ENCODE results near the gene PDE6G.

Gene PDE6G

DNA sequence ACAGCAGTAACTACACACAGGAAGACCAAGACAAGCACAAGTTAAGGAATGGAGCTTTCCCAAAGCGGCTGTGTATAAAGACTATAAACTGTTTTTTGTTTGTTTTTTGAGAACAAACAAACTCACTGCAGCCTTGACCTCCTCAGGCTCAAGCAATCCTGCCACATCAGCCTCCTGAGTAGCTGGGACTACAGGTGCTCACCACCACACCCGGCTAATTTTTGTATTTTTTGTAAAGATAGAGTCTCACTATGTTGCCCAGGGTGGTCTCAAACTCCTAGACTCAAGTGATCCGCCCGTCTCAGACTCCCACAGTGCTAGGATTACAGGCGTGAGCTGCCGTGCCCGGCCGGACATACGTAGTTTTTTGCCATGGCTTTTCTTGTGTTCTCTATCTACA is 4.1 kb upstream of the PDE6G start:
- no peak for DNase-seq

DNA sequence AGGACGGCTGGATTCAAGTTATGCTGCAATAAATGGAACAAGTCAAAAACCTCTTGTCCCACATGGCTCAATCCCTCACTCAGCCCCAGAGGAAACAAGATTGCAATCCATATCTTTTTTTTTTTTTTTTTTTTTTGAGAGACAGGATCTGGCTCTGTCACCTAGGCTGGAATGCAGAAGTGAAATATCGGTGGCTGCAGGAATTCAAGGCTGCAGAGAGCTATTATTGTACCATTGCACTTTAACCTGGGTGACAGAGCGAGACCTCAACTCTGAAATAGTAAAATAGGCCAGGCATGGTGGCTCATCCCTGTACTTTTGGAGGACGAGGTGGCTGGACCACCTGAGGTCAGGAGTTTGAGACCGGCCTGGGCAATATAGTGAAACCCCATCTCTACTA is 2.7 kb upstream of the PDE6G start:
- no peak for DNase-seq

DNA sequence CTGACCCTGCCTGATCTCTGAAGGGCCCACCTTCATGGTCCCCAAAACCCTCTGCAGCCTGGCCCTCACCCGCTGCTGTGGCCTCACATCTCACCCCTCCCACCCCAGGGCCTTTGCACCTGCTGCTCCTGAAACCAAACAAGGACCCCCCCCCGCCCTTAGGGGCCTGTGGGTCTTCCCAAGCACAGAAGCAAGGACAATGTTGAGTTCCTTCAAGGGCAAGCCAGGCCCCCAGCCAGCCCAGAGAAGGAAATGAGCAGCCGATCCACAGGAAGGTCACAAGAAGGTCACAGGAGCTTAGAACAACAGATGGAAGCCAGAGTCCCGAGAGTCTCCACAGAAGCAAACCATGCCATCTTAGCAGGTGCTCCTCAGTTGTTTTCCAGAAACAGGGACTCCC is 493 bp upstream of the PDE6G start:
- DNase-seq = no peak

DNA sequence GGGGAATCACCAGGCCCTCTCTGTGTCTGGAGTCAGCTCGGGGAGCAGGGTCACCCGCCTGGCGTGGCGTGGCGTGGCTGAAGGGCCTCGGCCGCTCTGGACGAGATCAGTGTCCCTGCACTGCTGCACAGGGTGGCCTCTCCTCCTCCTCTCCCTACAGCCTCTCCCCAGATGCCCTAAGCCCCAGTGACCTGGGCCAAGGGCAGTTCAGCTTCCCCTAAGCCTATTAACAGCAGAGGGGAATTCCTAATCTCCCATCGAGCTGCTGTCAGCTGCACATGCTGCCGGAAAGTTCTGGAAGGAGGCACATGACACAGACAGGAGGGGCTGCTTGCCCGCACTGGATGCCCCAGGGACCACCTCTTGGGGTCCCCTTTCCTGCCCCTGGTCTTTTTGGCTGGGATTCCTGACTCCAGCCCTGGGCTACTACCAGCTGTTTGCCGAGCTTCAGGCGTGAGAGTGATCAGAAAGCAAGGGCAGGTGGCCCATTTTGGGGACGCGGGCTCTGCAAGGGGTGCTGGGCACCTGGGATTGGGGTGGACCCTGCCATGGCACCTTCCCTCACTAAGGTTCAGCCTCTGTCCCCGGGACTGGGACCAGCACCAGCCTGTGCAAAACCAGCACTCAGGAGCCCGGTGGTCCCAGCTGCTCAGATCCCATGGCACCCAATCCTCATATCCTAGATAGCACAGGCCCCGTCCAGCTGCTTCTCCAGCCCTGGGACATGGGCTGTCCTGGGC is 794 bp downstream of the PDE6G start:
- DNase-seq = no peak

DNA sequence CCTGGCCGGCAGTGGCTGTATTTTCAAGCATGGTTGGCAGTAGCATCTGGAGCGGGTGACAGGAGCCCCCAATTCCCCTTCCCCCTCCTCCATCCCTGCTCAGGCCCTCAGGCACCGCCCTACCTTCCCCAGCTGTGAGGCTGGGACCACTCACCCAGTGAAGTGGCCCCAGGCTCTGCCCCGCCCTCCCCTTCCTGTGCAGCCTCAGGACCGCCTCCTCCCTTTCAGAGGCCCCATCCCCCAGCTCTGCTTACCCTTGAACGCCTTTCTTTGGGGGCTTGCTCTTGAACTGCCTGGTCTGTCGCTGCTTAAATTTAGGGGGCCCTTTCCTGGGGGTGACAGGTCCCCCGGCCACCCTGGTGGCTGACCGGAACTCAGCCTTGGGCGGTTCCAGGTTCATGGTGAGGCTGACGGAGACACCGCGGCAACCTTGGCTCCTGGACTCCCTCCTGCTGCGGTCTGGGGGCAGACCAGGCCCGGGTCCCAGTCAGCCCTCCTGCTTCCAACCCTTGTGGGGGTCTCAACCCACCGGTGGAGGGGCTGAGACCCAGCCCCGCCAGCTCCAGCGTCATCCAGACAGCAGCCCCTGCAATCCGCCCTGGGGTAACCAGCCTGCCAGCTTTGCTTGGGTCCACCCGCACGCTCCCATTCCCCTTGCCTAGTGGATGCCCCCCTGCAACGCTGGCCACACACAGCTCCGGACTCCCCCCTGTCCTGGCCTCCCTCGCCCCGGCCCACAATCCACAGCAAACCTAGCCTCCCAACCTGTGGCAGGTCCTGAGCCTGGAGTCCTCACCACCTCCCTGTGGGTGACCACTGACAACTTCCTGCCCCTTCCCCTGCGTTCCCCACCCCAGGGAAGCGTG is 3.2 kb downstream of the PDE6G start:
- DNase-seq = no peak

DNA sequence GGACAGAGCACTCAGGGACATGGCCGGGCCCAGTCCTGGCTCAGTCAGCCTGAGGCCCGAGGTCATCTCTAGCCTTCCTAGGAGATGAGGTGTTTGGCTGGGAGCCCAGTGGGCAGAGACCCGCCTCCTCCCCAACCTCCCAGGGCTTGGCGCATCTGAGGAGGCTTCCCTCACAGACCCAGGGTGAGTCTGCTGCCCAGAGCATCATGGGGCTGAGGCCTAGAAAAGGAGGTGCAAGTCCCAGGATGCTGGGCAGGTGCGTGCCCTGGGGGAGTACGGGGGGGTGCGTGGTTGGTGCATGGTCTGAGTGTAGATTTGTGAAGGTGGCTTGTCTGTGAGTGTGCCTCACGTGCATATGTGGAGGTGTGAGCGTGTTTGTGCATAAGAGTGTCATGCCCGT is 4.7 kb downstream of the PDE6G start:
- DNase-seq = peak; percentile 69

DNA sequence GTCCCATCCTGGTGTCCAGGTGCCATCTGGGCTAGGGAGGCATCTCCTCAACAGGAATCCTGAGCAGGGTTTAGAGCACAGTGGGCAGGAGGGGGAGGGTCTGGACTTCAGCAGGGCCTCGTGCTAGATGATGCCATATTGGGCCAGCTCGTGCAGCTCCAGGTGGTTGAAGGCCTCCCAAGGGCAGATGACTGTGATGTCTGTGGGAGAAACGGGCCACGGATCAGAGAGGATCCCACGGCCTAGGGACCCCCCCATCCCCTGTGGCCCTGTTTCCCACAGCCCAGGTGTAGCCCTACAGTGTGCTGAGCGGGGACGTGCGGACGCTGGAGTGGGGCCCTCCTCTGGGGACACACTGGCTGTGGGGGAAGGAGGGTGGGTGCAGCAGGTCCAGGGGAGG is 5.4 kb downstream of the PDE6G start:
- DNase-seq = no peak

DNA sequence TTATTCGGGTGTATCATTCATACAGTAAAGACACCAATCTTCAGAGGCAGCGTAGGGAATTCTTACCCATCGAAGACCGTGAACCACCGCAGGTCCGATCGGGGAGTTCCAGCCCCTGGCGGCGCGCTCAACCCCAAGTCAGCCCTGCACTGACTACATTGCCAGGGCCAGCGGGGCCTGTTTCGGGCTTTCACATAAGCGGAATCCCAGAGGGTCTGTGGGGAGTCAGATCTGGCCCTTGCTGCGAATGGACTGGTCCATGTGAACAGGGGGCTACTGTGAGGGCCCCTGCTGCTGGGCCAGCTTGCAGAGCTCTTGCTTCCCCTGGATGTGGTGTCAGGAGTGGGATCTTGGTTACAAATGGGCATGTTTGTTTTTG is 7.6 kb downstream of the PDE6G start:
- DNase-seq = no peak

DNA sequence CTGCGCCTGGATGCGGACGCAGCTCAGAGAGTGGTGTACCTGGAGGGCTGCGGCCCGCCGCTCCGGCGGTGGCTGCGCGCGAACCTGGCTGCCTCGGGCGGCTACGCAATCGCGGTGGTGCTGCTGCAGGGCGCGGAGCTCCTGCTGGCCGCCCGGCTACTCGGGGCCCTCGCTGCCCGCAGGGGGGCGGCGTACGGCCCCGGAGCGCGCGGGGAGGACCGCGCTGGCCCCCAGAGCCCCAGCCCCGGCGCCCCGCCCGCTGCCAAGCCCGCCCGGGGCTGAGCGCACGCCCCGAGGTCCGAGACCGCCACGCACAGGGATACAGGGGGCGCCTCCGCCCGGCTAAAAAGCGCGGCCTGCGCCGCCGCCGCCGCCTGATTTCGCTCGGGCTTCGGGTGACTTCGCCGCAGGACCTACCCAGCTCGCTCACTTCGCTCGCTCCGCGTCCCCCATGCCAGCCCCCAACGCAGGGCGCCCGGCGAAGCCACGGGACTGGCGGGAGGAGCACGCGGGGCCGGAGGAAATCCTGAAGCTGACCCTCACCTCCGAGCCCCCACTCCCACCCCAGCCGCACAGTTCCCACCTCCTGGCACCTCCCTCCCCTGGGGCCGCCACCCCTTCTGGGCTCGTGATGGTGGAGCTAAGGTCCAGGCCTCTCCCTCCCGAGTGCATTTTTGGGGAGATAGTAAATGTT is 8.2 kb downstream of the PDE6G start:
- DNase-seq = no peak

DNA sequence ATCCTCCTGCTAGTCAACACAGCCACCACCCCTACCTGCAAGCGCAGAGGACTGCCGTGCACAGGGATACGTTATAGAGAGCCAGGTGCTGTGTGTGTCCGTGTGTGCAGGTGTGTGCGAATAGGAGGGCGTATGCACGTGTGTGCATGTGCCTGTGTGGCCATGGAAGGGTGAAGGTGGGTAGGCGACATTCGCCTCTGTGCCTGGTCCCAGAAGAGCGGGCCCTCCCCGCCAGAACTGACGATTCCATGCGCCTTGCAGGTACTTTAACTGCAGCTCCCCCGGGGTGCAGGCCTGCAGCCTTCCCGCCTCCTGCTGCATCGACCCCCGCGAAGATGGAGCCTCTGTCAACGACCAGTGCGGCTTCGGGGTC is 8.7 kb downstream of the PDE6G start:
- DNase-seq = no peak

DNA sequence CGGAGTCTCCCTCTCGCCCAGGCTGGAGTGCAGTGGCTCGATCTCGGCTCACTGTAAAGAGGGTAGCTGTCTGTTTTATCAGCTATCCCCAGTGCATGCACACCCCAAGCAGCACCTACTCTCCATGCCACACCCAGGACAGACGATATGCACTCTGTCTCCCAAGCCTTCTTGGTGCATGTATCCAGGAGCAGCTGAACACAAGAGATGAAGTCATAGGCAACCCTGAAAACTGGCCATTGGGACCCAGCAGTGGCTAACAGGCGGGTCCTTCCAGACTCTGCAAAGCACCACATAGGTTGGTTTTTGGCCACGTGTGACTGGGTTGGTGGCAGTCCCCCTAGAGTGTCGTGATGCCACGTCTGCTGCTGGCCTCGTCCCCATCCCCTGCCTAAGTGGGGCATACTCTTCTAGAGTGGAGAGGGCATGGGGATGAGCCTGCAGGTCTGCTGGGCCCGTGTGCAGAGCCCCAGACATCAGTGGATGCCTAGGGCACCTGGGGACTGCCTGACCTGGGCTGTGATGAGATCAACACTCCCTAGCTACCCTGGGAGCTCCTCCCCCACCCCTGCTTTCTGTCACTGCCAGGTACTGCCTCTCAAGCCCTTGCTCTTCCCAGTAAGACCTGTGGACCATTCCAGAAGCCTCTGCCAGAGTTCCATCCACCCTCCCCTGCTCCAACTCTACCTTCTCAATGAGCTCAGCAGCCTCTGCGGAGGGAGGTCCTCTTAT is 9.3 kb downstream of the PDE6G start:
- DNase-seq = no peak

DNA sequence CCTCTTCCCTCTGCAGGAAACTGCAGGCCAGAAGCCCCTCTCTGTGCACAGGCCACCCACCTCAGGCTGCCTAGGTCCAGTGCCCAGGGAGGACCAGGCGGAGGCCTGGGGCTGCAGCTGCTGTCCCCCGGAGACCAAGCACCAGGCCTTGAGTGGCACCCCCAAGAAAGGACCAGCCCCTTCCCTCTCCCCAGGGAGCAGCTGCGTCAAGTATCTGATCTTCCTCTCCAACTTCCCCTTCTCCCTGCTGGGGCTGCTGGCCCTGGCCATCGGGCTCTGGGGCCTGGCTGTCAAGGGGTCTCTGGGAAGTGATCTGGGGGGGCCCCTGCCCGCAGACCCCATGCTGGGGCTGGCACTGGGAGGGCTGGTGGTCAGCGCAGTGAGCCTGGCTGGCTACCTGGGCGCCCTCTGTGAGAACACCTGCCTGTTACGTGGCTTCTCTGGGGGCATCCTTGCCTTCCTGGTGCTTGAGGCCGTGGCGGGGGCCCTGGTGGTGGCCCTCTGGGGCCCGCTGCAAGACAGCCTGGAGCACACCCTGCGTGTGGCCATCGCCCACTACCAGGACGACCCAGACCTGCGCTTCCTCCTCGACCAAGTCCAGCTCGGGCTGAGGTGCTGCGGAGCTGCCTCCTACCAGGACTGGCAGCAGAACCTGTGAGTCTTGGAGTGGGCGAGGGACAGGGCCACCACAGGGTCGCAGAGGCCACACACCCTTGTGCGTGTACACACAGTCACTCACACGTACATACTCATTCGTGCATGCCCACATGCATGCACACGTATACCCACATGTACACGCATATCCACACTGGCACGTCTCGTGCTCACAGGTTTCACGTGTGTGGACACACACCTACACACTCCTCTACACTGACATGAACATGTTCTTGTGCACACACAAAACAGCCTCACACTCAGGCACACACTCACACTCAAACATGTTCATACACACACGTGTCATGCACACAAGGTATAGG is 11.1 kb downstream of the PDE6G start:
- no peak for DNase-seq

DNA sequence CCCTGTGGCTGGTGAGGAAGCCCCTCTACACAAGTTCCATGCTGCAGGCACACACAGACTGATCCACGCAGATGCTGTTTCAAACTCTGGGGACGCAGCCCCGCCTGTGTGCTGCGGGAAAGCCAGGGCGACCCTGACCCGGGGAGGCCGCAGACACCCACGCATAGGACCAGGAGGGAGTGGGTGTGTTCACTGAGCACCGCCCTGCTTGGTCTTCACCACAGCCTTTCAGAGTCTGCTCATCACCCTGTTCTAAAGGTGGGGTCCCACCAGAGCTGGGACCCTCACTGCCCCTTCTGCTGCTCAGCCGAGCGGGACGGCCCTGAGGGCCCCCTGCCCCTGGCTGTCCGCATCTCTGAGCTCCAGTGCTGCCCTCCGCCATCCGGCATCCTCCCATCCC is 11.8 kb downstream of the PDE6G start:
- no peak for DNase-seq

DNA sequence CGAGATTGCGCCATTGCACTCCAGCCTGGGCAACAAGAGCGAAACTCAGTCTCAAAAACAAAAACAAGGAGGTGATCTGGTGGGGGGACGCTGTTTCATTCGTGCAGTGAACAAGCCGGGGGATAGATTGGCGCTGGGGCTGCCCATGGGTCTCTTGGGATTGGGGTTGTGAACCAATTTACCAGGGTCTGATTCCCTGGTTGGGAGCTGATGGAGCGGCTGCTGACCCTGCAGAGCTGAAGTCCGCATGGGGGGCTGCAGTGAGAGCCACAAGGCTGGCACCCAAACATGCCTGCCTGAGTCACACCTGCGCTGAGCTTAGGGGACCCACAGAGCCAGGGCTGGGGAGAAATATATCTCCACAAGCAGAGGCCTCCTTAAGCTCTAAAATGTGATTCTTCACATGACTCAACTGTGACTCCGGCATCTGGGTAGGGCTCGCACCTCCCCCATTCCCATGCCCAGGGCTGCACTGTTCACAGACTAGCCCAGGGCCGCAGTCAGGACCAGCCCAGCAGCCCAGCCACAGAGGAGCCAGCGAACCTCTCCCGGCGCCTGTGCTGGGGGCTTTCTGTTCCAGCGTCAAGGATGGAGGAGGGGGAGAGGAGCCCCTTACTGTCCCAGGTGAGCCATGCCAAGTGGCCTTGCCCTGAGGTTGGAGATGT is 14.4 kb downstream of the PDE6G start:
- peak; percentile 77 for DNase-seq

DNA sequence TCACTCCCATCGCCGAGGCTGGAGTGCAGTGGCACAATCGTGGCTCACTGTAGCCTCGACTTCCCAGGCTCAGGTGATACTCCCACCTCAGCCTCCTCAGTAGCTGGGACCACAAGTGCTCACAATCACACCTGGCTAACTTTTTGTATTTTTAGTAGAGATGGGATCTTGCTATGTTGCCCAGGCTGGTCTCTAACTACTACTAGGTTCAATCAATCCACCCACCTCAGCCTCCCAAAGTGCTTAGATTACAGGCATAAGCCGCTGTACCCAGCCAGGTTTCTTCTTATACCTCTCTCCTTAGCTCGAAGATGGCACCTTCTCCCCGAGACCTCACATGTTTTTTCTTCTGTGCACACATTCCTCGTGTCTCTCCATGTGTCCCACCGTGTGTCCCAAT is 16.3 kb downstream of the PDE6G start:
- DNase-seq = no peak

DNA sequence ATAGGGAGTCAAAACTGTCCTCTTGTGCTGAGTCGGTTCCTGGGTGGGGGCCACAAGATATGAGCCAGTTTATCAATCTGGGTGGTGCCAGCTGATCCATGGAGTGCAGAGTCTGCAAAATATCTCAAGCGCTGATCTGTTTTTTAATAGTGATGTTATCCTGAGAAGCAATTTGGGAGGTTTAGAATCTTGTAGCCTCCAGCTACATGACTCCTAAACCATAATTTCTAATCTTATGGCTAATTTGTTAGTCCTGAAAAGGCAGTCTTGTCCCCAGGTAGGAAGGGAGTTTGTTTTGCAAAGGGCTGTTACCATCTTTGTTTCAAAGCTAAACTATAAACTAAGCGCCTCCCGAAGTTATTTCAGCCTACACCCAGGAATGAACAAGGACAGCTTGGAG is 17.7 kb downstream of the PDE6G start:
- DNase-seq = no peak

DNA sequence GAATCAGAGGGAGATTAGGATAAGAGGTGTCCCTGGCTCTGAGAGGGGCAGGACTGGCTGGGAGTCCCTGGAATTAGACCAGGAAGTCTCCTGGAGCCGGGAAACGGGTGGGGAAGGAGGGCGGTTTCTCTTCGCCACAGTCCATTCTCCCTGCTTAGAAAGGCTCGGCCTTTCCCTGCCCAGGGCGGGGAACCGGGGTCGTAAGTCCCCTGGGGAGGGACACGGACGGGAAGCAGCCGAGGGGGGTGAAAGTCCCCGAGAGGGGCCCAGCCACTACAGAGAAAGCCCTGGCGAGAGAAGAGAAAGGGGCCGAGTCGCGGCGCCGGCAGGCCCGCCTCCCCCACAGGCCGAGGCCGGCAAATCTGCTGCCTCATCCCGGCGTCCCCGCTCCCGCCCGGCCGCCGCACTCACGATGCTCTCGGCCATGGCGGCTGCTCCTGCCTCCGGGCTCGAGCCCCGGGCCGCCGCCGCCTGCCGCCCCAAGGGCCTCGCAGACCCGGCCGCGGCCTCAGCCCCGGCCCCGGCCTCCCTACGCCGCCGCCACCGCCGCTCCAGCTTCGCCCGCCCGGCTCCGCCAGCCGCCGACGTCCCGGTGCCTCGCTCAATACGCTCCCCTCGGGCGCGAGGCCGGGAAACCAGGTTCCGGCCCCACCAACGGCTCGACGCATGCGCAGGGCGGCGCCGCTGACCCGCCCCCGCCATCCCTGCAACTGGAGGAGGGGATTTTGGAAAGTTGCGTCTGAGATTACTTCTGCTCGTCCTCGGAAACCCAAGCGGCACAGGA is 19.6 kb downstream of the PDE6G start, which contains the start of the genes NPLOC4 and TSPAN10:
TSS of gene NPLOC4 (minus strand) at position 608 of the 784 bp plus-strand sequence. CDS start at position 426, 182 bp downstream.
TSS of gene TSPAN10 (plus strand) at position 692 of the 784 bp plus-strand sequence. CDS start 5,217 bp downstream, outside the sequence.
- DNase-seq = peak; percentile 85

DNA sequence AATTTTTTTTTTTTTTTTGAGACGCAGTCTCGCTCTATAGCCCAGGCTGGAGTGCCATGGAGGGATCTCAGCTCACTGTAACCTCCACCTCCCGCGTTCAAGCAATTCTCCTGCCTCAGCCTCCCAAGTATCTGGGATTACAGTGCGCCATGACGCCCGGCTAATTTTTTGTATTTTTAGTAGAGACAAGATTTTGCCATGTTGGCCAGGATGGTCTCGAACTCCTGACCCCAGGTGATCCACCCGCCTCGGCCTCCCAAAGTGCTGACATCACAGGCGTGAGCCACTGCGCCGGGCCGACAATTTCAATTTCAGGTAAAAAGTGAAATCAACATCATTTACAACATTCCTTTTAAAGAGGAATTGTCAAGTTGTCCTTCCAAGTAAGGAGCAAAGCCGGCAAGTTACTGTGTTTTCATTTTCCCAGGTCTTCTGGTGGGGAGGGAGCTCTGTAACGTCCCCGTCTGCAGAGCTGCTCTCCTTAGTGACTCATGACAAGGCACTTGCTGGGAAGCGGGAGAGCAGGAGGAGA is 20.3 kb downstream of the PDE6G start:
- DNase-seq = no peak

DNA sequence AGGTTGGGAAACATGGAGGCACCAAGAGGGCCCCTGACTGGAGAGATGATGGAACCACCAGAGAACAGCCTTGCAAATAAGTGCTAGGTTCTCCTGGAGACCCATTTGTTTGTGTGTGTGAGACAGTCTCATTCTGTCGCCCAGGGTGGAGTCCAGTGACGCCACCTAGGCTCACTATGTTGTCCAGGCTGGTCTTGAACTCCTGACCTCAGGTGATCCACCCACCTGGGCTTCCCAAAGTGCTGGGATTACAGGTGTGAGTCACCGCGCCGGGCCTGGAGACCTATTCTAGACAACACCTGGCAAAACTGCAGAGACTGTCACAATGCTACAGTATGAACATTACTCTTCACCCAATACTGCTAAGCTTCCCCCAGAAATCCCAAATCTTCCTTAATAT is 20.9 kb downstream of the PDE6G start:
- DNase-seq = no peak

DNA sequence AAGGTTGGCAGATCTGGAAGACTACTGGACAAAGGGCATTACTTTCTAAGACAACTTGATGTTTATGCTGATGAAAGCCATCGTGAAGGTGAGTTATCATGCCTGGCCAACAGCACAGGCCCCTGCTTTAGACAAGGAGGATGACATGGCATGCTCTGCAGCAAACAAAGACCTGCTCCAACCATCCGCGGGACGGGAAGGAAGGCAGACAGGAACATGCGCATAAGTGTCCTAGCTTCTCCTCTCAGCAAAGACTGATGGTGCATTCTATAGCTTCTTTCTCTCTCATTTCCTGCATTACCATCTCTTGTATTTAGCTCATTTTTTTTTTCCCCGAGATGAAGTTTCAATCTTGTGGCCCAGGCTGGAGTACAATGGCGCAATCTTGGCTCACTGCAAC is 24.9 kb downstream of the PDE6G start:
- DNase-seq = no peak
